GM12801 (cell line): ENCODE measurements around the gene TMED7.

Experiments
- CTCF ChIP-seq: IDR thresholded peaks from one replicate; pipeline ENCODE4 v1.5.1; 2011; ENCODE audit warnings: control low read depth; ENCODE audit not compliant: insufficient read length; ENCODE audit errors: extremely low read depth

Gene TMED7

GRCh38 chr5:115625579-115626444 lies at the start of gene TMED7:
Gene TMED7, minus strand, starts transcription at chr5:115626036. Its CDS starts 244 bp downstream, at chr5:115625792.
- TF ChIP-seq CTCF, result no peak

GRCh38 chr5:115673596-115673995 lies 47.8 kb upstream of the TMED7 start:
- TF ChIP-seq CTCF, result no peak

- TF ChIP-seq CTCF, result no peak
Measured at GRCh38 chr5:115671939-115672338, 46.1 kb upstream of the TMED7 start.

GRCh38 chr5:115666023-115666422 lies 40.2 kb upstream of the TMED7 start:
- TF ChIP-seq CTCF, result no peak

GRCh38 chr5:115661563-115661962 lies 35.7 kb upstream of the TMED7 start:
- no peak for TF ChIP-seq CTCF

GRCh38 chr5:115661101-115661500 lies 35.3 kb upstream of the TMED7 start:
- TF ChIP-seq CTCF, result no peak

- TF ChIP-seq CTCF, result no peak
Measured at GRCh38 chr5:115657881-115658233, 32.0 kb upstream of the TMED7 start.
